IMR-90 (cell line): ENCODE results near the gene POLR2F. TPM values are rescaled to one million over a fixed set of nuclear protein-coding genes. Genes with fewer than 3 reads are reported as not detected.

Source experiments
- ATAC-seq: fragments of 200-7000 bp; cut with Tn5 transposase; 2 replicates; pipeline ENCODE4 v1.9.1; 2020; ENCODE audit warnings: low read depth, mild to moderate bottlenecking, moderate library complexity
- BruUV-seq: library from RNA; stranded (reverse); fragments of 400-500 nt; replicated peaks from 2 replicates; lab custom pipeline; 2021; lab: Mats Ljungman, UMichigan
- CTCF ChIA-PET: fragments of 300-600 bp; formaldehyde crosslinking; extraction: SDS; loops from one replicate; lab custom pipeline; 2021; ENCODE audit warnings: antibody characterized with exemption; lab: Yijun Ruan, JAX
- POLR2A ChIA-PET: fragments of 300-600 bp; sonication (Branson Sonifier 250); formaldehyde crosslinking; loops from one replicate; lab custom pipeline; 2022; ENCODE audit warnings: antibody characterized with exemption; ENCODE audit not compliant: unreplicated experiment; lab: Charles Lee
- DNase-seq: peaks from one replicate; pipeline ENCODE4 v3.0.0; 2013
- H2AFZ ChIP-seq: replicated peaks from 2 replicates; pipeline ENCODE3; 2013; ENCODE audit warnings: low read length, mild to moderate bottlenecking; ENCODE audit not compliant: poor library complexity
- H2AK5ac ChIP-seq: 2 replicates; pipeline ENCODE4 v1.6.1; 2013; ENCODE audit warnings: low read depth, low read length, inconsistent platforms
- H2AK9ac ChIP-seq: replicated peaks from 2 replicates; pipeline ENCODE3; 2013; ENCODE audit warnings: mild to moderate bottlenecking, low read depth, low read length, moderate library complexity; ENCODE audit not compliant: poor library complexity
- H2BK120ac ChIP-seq: 2 replicates; pipeline ENCODE4 v1.6.1; 2013; ENCODE audit warnings: low read depth, low read length, inconsistent platforms
- H2BK15ac ChIP-seq: 3 replicates; pipeline ENCODE4 v1.6.1; 2013; ENCODE audit warnings: low read depth, low read length, inconsistent platforms
- H2BK20ac ChIP-seq: 2 replicates; pipeline ENCODE4 v1.6.1; 2013; ENCODE audit warnings: low read depth, mild to moderate bottlenecking, inconsistent platforms, low read length, moderate library complexity
- H2BK5ac ChIP-seq: 2 replicates; pipeline ENCODE4 v1.6.1; 2013; ENCODE audit warnings: mild to moderate bottlenecking, low read depth, low read length, inconsistent platforms; ENCODE audit not compliant: poor library complexity, severe bottlenecking
- H3K14ac ChIP-seq: replicated peaks from 2 replicates; pipeline ENCODE4 v1.6.1; 2013; ENCODE audit warnings: low read depth, low read length, inconsistent platforms
- H3K18ac ChIP-seq: 2 replicates; pipeline ENCODE4 v1.6.1; 2013; ENCODE audit warnings: low read depth, low read length, control low read depth
- H3K23ac ChIP-seq: 2 replicates; pipeline ENCODE4 v1.6.1; 2013; ENCODE audit warnings: low read depth, low read length, inconsistent platforms
- H3K27ac ChIP-seq: 2 replicates; pipeline ENCODE4 v1.5.1; 2013; ENCODE audit warnings: mild to moderate bottlenecking, control low read depth, low read length; ENCODE audit not compliant: insufficient read depth
- H3K27me3 ChIP-seq: 2 replicates; pipeline ENCODE4 v1.6.1; 2013; ENCODE audit warnings: low read length; ENCODE audit not compliant: control insufficient read depth, insufficient read depth
- H3K36me3 ChIP-seq: 2 replicates; pipeline ENCODE4 v1.6.1; 2013; ENCODE audit warnings: low read length, mixed read lengths; ENCODE audit not compliant: control insufficient read depth, insufficient read depth
- H3K4ac ChIP-seq: 2 replicates; pipeline ENCODE4 v1.6.1; 2013; ENCODE audit warnings: low read depth, low read length, inconsistent platforms
- H3K4me1 ChIP-seq: 2 replicates; pipeline ENCODE4 v1.6.1; 2013; ENCODE audit warnings: low read length, mixed read lengths; ENCODE audit not compliant: control insufficient read depth, insufficient read depth
- H3K4me2 ChIP-seq: 2 replicates; pipeline ENCODE4 v1.6.1; 2013; ENCODE audit warnings: low read depth, mild to moderate bottlenecking, control low read depth, low read length, moderate library complexity
- H3K4me3 ChIP-seq: 2 replicates; pipeline ENCODE4 v1.5.1; 2013; ENCODE audit warnings: low read depth, mild to moderate bottlenecking, control low read depth, low read length, moderate library complexity; ENCODE audit not compliant: insufficient read depth
- H3K56ac ChIP-seq: 2 replicates; pipeline ENCODE4 v1.6.1; 2013; ENCODE audit warnings: low read length, inconsistent platforms; ENCODE audit not compliant: insufficient read depth; ENCODE audit errors: extremely low read depth
- H3K79me1 ChIP-seq, 2 experiments: 2 replicates each; pipeline ENCODE4 v1.6.1; 2013; ENCODE audit warnings: low read length in 2 of 2, inconsistent platforms in 1 of 2, low read depth in 1 of 2
- H3K9ac ChIP-seq: 2 replicates; pipeline ENCODE4 v1.6.1; 2013; ENCODE audit warnings: low read depth, low read length, control low read depth
- H3K9me1 ChIP-seq: 2 replicates; pipeline ENCODE4 v1.6.1; 2013; ENCODE audit warnings: low read length, inconsistent platforms; ENCODE audit not compliant: insufficient read depth
- H3K9me3 ChIP-seq: 2 replicates; pipeline ENCODE4 v1.6.1; 2013; ENCODE audit warnings: low read length; ENCODE audit not compliant: control insufficient read depth, insufficient read depth
- H4K20me1 ChIP-seq: 2 replicates; pipeline ENCODE4 v1.6.1; 2013; ENCODE audit warnings: low read length, inconsistent platforms; ENCODE audit not compliant: insufficient read depth
- H4K5ac ChIP-seq: 2 replicates; pipeline ENCODE4 v1.6.1; 2013; ENCODE audit warnings: mild to moderate bottlenecking, low read depth, low read length, control low read depth
- H4K8ac ChIP-seq, 2 experiments: 2 replicates each; pipeline ENCODE4 v1.6.1; 2013; ENCODE audit warnings: low read depth in 2 of 2, low read length in 2 of 2, control low read depth in 1 of 2, inconsistent platforms in 1 of 2
- H4K91ac ChIP-seq: 2 replicates; pipeline ENCODE4 v1.6.1; 2013; ENCODE audit warnings: low read depth, low read length, inconsistent platforms; ENCODE audit not compliant: insufficient read depth
- BHLHE40 ChIP-seq: fragments of 150-350 bp; IDR thresholded peaks from 2 replicates; pipeline ENCODE4 v1.6.1; 2016; ENCODE audit warnings: mild to moderate bottlenecking, low read depth, low read length
- CEBPB ChIP-seq: IDR thresholded peaks from 2 replicates; pipeline ENCODE4 v1.6.1; 2012; ENCODE audit warnings: low read depth, low read length, improper control_type of control experiment
- CTCF ChIP-seq: conservative IDR thresholded peaks from 2 replicates; pipeline ENCODE4 v1.5.1; 2012; ENCODE audit warnings: mild to moderate bottlenecking, low read depth, low read length, improper control_type of control experiment
- ELK1 ChIP-seq: fragments of 150-350 bp; IDR thresholded peaks from 2 replicates; pipeline ENCODE4 v1.6.1; 2016; ENCODE audit warnings: low read depth, mild to moderate bottlenecking, low read length, moderate library complexity, borderline replicate concordance
- MAFK ChIP-seq: IDR thresholded peaks from 2 replicates; pipeline ENCODE4 v1.6.1; 2012; ENCODE audit warnings: low read depth, low read length, improper control_type of control experiment
- POLR2A ChIP-seq: IDR thresholded peaks from 2 replicates; pipeline ENCODE4 v1.6.1; 2012; ENCODE audit warnings: mild to moderate bottlenecking, low read depth, low read length
- RAD21 ChIP-seq: IDR thresholded peaks from 2 replicates; pipeline ENCODE4 v1.6.1; 2012; ENCODE audit warnings: low read length, improper control_type of control experiment
- SMC3 ChIP-seq: fragments of 150-350 bp; IDR thresholded peaks from 2 replicates; pipeline ENCODE4 v1.6.1; 2016; ENCODE audit warnings: low read depth, mild to moderate bottlenecking, antibody characterized with exemption, low read length, moderate library complexity
- USF2 ChIP-seq: fragments of 150-350 bp; IDR thresholded peaks from 2 replicates; pipeline ENCODE4 v1.6.1; 2017; ENCODE audit warnings: mild to moderate bottlenecking, antibody characterized with exemption, low read length, low read depth
- WGBS, 2 experiments: methylation state at CpG; one replicate each; pipeline versions ENCODE4 v1.1.5 to v1.1.7; 2013; ENCODE audit warnings: missing lambda C conversion rate in 2 of 2; ENCODE audit not compliant: insufficient read length in 1 of 2; ENCODE audit errors: extremely low coverage in 2 of 2; 5-methylcytosine and 5-hydroxymethylcytosine counted together
- dilution Hi-C: fragments of 300-500 bp; cut with HindIII; formaldehyde crosslinking; loops from one replicate; pipeline ENCODE4 v1.14.3; 2018; ENCODE audit warnings: low sequenced_read_pairs; ENCODE audit not compliant: unreplicated experiment
- in situ Hi-C: fragments of 300-500 bp; cut with MboI; formaldehyde crosslinking; loops from 3 replicates; pipeline ENCODE4 v1.14.3; 2019; ENCODE audit warnings: low sequenced_read_pairs, inconsistent platforms, mixed read lengths
- intact Hi-C: fragments of 100-400 bp; cut with micrococcal nuclease; formaldehyde crosslinking; loops from 2 replicates; pipeline ENCODE4 v1.10.0; 2022
- polyA plus RNA-seq, 3 experiments: library from polyadenylated mRNA; depleted of rRNA; stranded (reverse); fragments of >200 nt; gene quantifications; 2 replicates each; pipeline ENCODE4 v1.2.3, GENCODE V29; 2012; ENCODE audit warnings: low replicate concordance in 1 of 3
- total RNA-seq: library from RNA; depleted of rRNA; stranded (reverse); fragments of >200 nt; gene quantifications from 2 replicates; pipeline ENCODE4 v1.2.3, GENCODE V29; 2012

The POLR2F gene
- total and polyA plus RNA-seq, 2 of the 4 experiments (the other 2 are of a cell fraction): 26.0 to 147 TPM

GRCh38 chr22:37925767-37926166 lies 27.7 kb upstream of the POLR2F start:
- intact Hi-C loops (no loop called here), in situ Hi-C loops (no loop called here), dilution Hi-C loops (no loop called here)
- Histone ChIP-seq H3K27me3 (no peaks in the 10 kb centered on the region), H2BK5ac (no peak overlapping the region), H3K79me1 (peaks cover 0 to 30% of the 10 kb centered on the region in 2 experiments; a peak in 3 of 4 replicates), H4K91ac (no peak overlapping the region), H3K4ac (no peak overlapping the region), H3K18ac (no peak overlapping the region), H3K14ac (no peak overlapping the region), H3K9me1 (no peaks in the 10 kb centered on the region), H4K5ac (no peak overlapping the region), H2AK9ac (no peak overlapping the region), H3K36me3 (peaks cover 55% of the 10 kb centered on the region), H4K20me1 (peaks cover 15% of the 10 kb centered on the region), H2AFZ (no peak overlapping the region), H4K8ac (no peak overlapping the region), H2AK5ac (no peak overlapping the region), H3K4me2 (no peak overlapping the region), H3K9me3 (no peaks in the 10 kb centered on the region), H3K27ac (no peak overlapping the region), H3K9ac (no peak overlapping the region), H3K4me1 (peaks cover 1% of the 10 kb centered on the region; the same call in 1 of the 2 replicates), H3K56ac (no peak overlapping the region), H3K23ac (no peak overlapping the region), H2BK120ac (no peak overlapping the region), H3K4me3 (no peak overlapping the region), H2BK20ac (no peak overlapping the region), H2BK15ac (no peak overlapping the region)
- WGBS, 2 experiments: no CpG with 5 or more reads among the region's 15 CpGs
- BruUV-seq: no TSS peak
- ChIA-PET CTCF (no interaction called here), POLR2A (no interaction called here)
- no peak for ATAC-seq
- no peak for DNase-seq
- TF ChIP-seq RAD21 (no peak), SMC3 (no peak), POLR2A (no peak), CEBPB (no peak), USF2 (no peak), MAFK (no peak), CTCF (no peak), BHLHE40 (no peak), ELK1 (no peak)
